HCT116 (cell line): Measurements from ENCODE around the gene STRN3. TPM values are rescaled to one million over a fixed set of nuclear protein-coding genes. Genes with fewer than 3 reads are reported as not detected.

ENCODE experiments used
- ATAC-seq: fragments of 200-7000 bp; cut with Tn5 transposase; 2 replicates; pipeline ENCODE4 v1.9.1; 2020; ENCODE audit warnings: mild to moderate bottlenecking, moderate library complexity
- BruUV-seq: library from RNA; stranded (reverse); fragments of 400-500 nt; replicated peaks from 2 replicates; lab custom pipeline; 2021; lab: Mats Ljungman, UMichigan
- CTCF ChIA-PET: fragments of 300-600 bp; sonication (Branson Sonifier 250); formaldehyde crosslinking; loops from one replicate; lab custom pipeline; 2021; ENCODE audit warnings: antibody characterized with exemption; lab: Charles Lee
- POLR2A ChIA-PET: fragments of 300-600, 350-600 bp; sonication (Branson Sonifier 250); formaldehyde crosslinking; loops from one replicate; lab custom pipeline; 2021; ENCODE audit warnings: antibody characterized with exemption; lab: Charles Lee
- RAD21 ChIA-PET, 2 experiments: fragments of 300-600 bp; sonication (Branson Sonifier 250); formaldehyde crosslinking; loops; one replicate each; lab custom pipeline; 2023; ENCODE audit warnings: low total read pairs in 2 of 2; ENCODE audit not compliant: uncharacterized antibody in 2 of 2, unreplicated experiment in 2 of 2, low non-redundant PET in 1 of 2; lab: Charles Lee
- DNase-seq: peaks from one replicate; pipeline ENCODE4 v3.0.0-alpha.2; 2010; ENCODE audit warnings: low read depth, low spot score
- H2AFZ ChIP-seq: fragments of 200-600 bp; shearing (Covaris generic), sonication (generic); 2 replicates; pipeline ENCODE4 v1.6.1; 2017; ENCODE audit warnings: low read depth, mixed run types, mixed read lengths, antibody characterized with exemption, low read length; ENCODE audit not compliant: poor library complexity, severe bottlenecking
- H3K27ac ChIP-seq: 2 replicates; pipeline ENCODE4 v1.5.1; 2012; ENCODE audit warnings: low read depth, low read length
- H3K27me3 ChIP-seq: fragments of 200-600 bp; sonication (generic); 2 replicates; pipeline ENCODE4 v1.6.1; 2016; ENCODE audit warnings: mixed run types, low read length, mixed read lengths; ENCODE audit not compliant: insufficient read depth
- H3K36me3 ChIP-seq, 2 experiments: fragments of 200-500 bp in 1 of 2; fragments of 200-600 bp in 1 of 2; sonication (Bioruptor generic) in 1 of 2; sonication (generic) in 1 of 2; 2 replicates each; pipeline versions ENCODE4 v1.5.1 to v1.6.1; 2014 to 2016; ENCODE audit warnings: low read length in 2 of 2, inconsistent platforms in 1 of 2, mixed read lengths in 1 of 2, mixed run types in 1 of 2; ENCODE audit not compliant: insufficient read depth in 2 of 2, control insufficient read depth in 1 of 2
- H3K4me1 ChIP-seq, 2 experiments: fragments of 200-600 bp in 1 of 2; sonication (generic) in 1 of 2; 2 replicates each; pipeline versions ENCODE4 v1.5.1 to v1.6.1; 2012 to 2017; ENCODE audit warnings: low read length in 2 of 2, inconsistent platforms in 1 of 2, mild to moderate bottlenecking in 1 of 2, mixed read lengths in 1 of 2, mixed run types in 1 of 2, moderate library complexity in 1 of 2; ENCODE audit not compliant: insufficient read depth in 2 of 2, control insufficient read depth in 1 of 2
- H3K4me2 ChIP-seq: fragments of 200-600 bp; sonication (generic); 2 replicates; pipeline ENCODE4 v1.6.1; 2017; ENCODE audit warnings: mixed run types, low read length, mixed read lengths
- H3K4me3 ChIP-seq, 2 experiments: fragments of 200-600 bp in 1 of 2; sonication (generic) in 1 of 2; replicated peaks in 1 of 2; 2 replicates each; pipeline ENCODE4 v1.5.1; 2011 to 2016; ENCODE audit warnings: low read length in 2 of 2, control low read depth in 1 of 2, low read depth in 1 of 2, mild to moderate bottlenecking in 1 of 2, mixed read lengths in 1 of 2, mixed run types in 1 of 2
- H3K79me2 ChIP-seq: fragments of 200-600 bp; sonication (generic); 2 replicates; pipeline ENCODE4 v1.6.1; 2017; ENCODE audit warnings: mild to moderate bottlenecking, mixed run types, low read length, moderate library complexity, mixed read lengths; ENCODE audit not compliant: insufficient read depth
- H3K9ac ChIP-seq: fragments of 200-600 bp; sonication (generic); 2 replicates; pipeline ENCODE4 v1.6.1; 2016; ENCODE audit warnings: low read length, mixed read lengths
- H3K9me2 ChIP-seq: fragments of 200-600 bp; sonication (generic), shearing (Covaris generic); 2 replicates; pipeline ENCODE4 v1.6.1; 2017; ENCODE audit warnings: mixed run types, mild to moderate bottlenecking, moderate library complexity; ENCODE audit not compliant: insufficient read depth
- H3K9me3 ChIP-seq, 2 experiments: fragments of 200-500 bp in 1 of 2; fragments of 200-600 bp in 1 of 2; sonication (Bioruptor generic) in 1 of 2; sonication (generic) in 1 of 2; 2 replicates each; pipeline ENCODE4 v1.6.1; 2014 to 2017; ENCODE audit warnings: low read length in 2 of 2, mixed read lengths in 2 of 2, inconsistent platforms in 1 of 2, low read depth in 1 of 2, mild to moderate bottlenecking in 1 of 2, mixed run types in 1 of 2, moderate library complexity in 1 of 2; ENCODE audit not compliant: control insufficient read depth in 1 of 2, insufficient read depth in 1 of 2
- H4K20me1 ChIP-seq: fragments of 200-600 bp; sonication (generic), shearing (Covaris generic); 2 replicates; pipeline ENCODE4 v1.6.1; 2017; ENCODE audit warnings: mixed run types, mild to moderate bottlenecking, moderate library complexity; ENCODE audit not compliant: insufficient read depth
- EZH2 ChIP-seq: fragments of 200-600 bp; sonication (generic); IDR thresholded peaks from 2 replicates; pipeline ENCODE4 v1.6.1; 2017; ENCODE audit warnings: antibody characterized with exemption, mixed run types
- FOSL1 ChIP-seq: IDR thresholded peaks from 2 replicates; pipeline ENCODE4 v1.6.1; 2012; ENCODE audit warnings: low read depth
- JUND ChIP-seq: IDR thresholded peaks from 2 replicates; pipeline ENCODE4 v1.6.1; 2012
- MAX ChIP-seq: IDR thresholded peaks from 2 replicates; pipeline ENCODE4 v1.6.1; 2012
- POLR2AphosphoS5 ChIP-seq: IDR thresholded peaks from 2 replicates; pipeline ENCODE4 v1.6.1; 2011; ENCODE audit warnings: mild to moderate bottlenecking, low read depth, low read length, moderate library complexity
- REST ChIP-seq: IDR thresholded peaks from 2 replicates; pipeline ENCODE4 v1.6.1; 2012; ENCODE audit warnings: low read depth
- SP1 ChIP-seq: IDR thresholded peaks from 2 replicates; pipeline ENCODE4 v1.6.1; 2012; ENCODE audit warnings: low read depth
- ZBTB33 ChIP-seq: IDR thresholded peaks from 2 replicates; pipeline ENCODE4 v1.6.1; 2011; ENCODE audit warnings: mild to moderate bottlenecking, low read length, moderate library complexity; ENCODE audit not compliant: insufficient replicate concordance; ENCODE audit errors: extremely low read depth
- ZFX ChIP-seq: fragments of 450-650 bp; IDR thresholded peaks from 2 replicates; pipeline ENCODE4 v1.6.1; 2017
- ZNF274 ChIP-seq: fragments of 200-500 bp; sonication (Bioruptor generic); IDR thresholded peaks from 2 replicates; pipeline ENCODE4 v1.6.1; 2014; ENCODE audit warnings: mild to moderate bottlenecking, low read depth, low read length, inconsistent platforms
- intact Hi-C: fragments of 100-400 bp; cut with micrococcal nuclease; formaldehyde crosslinking; loops from 2 replicates; pipeline ENCODE4 v1.10.0; 2022
- total RNA-seq: library from RNA; stranded (reverse); gene quantifications from one replicate; pipeline ENCODE4 v1.2.1, GENCODE V29; 2021; ENCODE audit not compliant: unreplicated experiment

STRN3 gene
- total RNA-seq, 1 experiment from 2014 or later: 43.4 TPM

- no TSS peak for BruUV-seq
- no peak overlapping the region for H3K27ac ChIP-seq
- no peak overlapping the region for H2AFZ ChIP-seq
- no peak overlapping the region for H3K9ac ChIP-seq
- H3K4me1 ChIP-seq: no peaks in the 10 kb centered on the region
- ATAC-seq (no peak), DNase-seq (no peak)
- intact Hi-C loops: no loop called here
- POLR2A ChIA-PET: no interaction called here
- no peaks in the 10 kb centered on the region for H3K27me3 ChIP-seq
- peaks cover 11% of the 10 kb centered on the region for H4K20me1 ChIP-seq
- peaks cover 26% of the 10 kb centered on the region for H3K79me2 ChIP-seq
- no peak overlapping the region for H3K4me2 ChIP-seq
- peaks cover 0 to 2% of the 10 kb centered on the region in 2 experiments; a peak in 1 of 4 replicates for H3K36me3 ChIP-seq
- RAD21 ChIA-PET: no interaction called here
- no peaks in the 10 kb centered on the region for H3K9me3 ChIP-seq
- CTCF ChIA-PET: no interaction called here
- H3K4me3 ChIP-seq: no peak overlapping the region
- H3K9me2 ChIP-seq: no peaks in the 10 kb centered on the region
- TF ChIP-seq REST (no peak), JUND (no peak), ZBTB33 (no peak), ZNF274 (no peak), ZFX (no peak), FOSL1 (no peak), SP1 (no peak), POLR2AphosphoS5 (no peak), MAX (no peak), EZH2 (no peak)
- TF ChIP-seq, all 23 proteins: peak for 0
These were observed 104.9 kb downstream of the STRN3 start for GRCh38 chr14:30921305-30921704.
